ENCODE measurements around the gene PALB2. TPM values are rescaled to one million over a fixed set of nuclear protein-coding genes. Genes with fewer than 3 reads are reported as not detected.

Gene PALB2
- polyA plus RNA-seq, 2 of the 4 experiments (the other 2 are of a cell fraction) = 13.9 to 17.4 TPM

GRCh38 chr16:23609929-23610328 lies 31.2 kb downstream of the PALB2 start:
- no peak for FAIRE-seq
- ATAC-seq = no peak
- ChIA-PET POLR2A (no interaction called here), CTCF (interaction anchor here (0.8 to 2.7 kb wide), 2 partner anchors 11 to 13 kb away, joined by 3 to 10 read pairs; partner anchors contain the start of gene NDUFAB1)
- 98% methylated on average over 1 of the region's 1 CpG for WGBS (ENCODE audit: missing lambda C conversion rate)
- Histone ChIP-seq H3K4me2 (no peak overlapping the region), H3K4me1 (peaks cover 12% of the 10 kb centered on the region; the same call in 1 of the 3 replicates), H3K27ac (no peak overlapping the region), H3K4me3 (no peak overlapping the region), H3K9me3 (no peaks in the 10 kb centered on the region)
- DNase-seq (ENCODE audit: low read depth in 1 of 2, low spot score in 1 of 2) = no peak
- TF ChIP-seq HOXB5 (CRISPR knock-in tag; IDR thresholded peaks at IDR 0.05) = no peak
- TF ChIP-seq CEBPB (IDR thresholded peaks at IDR 0.05) = no peak
- TF ChIP-seq FOSB (CRISPR knock-in tag; IDR thresholded peaks at IDR 0.05) = no peak
- TF ChIP-seq KDM5A (IDR thresholded peaks at IDR 0.05) = no peak

GRCh38 chr16:23608194-23608593 lies 32.9 kb downstream of the PALB2 start:
- DNase-seq (ENCODE audit: low read depth in 1 of 2, low spot score in 1 of 2) (peak in 1 of 2 experiments; percentile 52), FAIRE-seq (no peak), ATAC-seq (peak; percentile 64 to 82; a peak in 5 of 6 replicates)
- H3K4me3 ChIP-seq = no peak overlapping the region
- peaks cover 12% of the 10 kb centered on the region; the same call in 1 of the 3 replicates for H3K4me1 ChIP-seq
- peak overlapping the region; percentile 29; the same call in 1 of the 3 replicates for H3K4me2 ChIP-seq
- CTCF ChIA-PET = interaction anchor here (2.7 kb wide), 1 partner anchor 11 kb away, joined by 10 read pairs; the partner anchor contains the start of gene NDUFAB1
- no peaks in the 10 kb centered on the region for H3K9me3 ChIP-seq
- TF ChIP-seq CEBPB (IDR thresholded peaks at IDR 0.05) = no peak
- TF ChIP-seq HES2 (IDR thresholded peaks at IDR 0.05) = no peak
- TF ChIP-seq NR3C1 (IDR thresholded peaks at IDR 0.05) = no peak
- POLR2A ChIA-PET = no interaction called here
- H3K27ac ChIP-seq = peak overlapping the region in 1 of 2 experiments; percentile 13; a peak in 2 of 6 replicates
- 27% methylated on average over 4 of the region's 4 CpGs for WGBS (ENCODE audit: missing lambda C conversion rate)

GRCh38 chr16:23607726-23608125 lies 33.4 kb downstream of the PALB2 start:
- Histone ChIP-seq H3K4me2 (0 out of 3 replicates have a peak overlapping the region, but pooled peaks have one; percentile 29), H3K27ac (peak overlapping the region in 1 of 2 experiments; percentile 13; a peak in 2 of 6 replicates), H3K9me3 (no peaks in the 10 kb centered on the region), H3K4me3 (no peak overlapping the region), H3K4me1 (peaks cover 12% of the 10 kb centered on the region; the same call in 1 of the 3 replicates)
- 48% methylated on average over 6 of the region's 6 CpGs for WGBS (ENCODE audit: missing lambda C conversion rate)
- FAIRE-seq (no peak), ATAC-seq (no peak; a peak in 1 of 6 replicates), DNase-seq (ENCODE audit: low read depth in 1 of 2, low spot score in 1 of 2) (no peak)
- no peak for TF ChIP-seq CHD2 (IDR thresholded peaks at IDR 0.05; ENCODE audit: low read length, partially characterized antibody)
- no peak for TF ChIP-seq ATOH8 (CRISPR knock-in tag; IDR thresholded peaks at IDR 0.05; ENCODE audit: low read depth)
- TF ChIP-seq RFX5 (IDR thresholded peaks at IDR 0.05) = no peak
- TF ChIP-seq JUNB (IDR thresholded peaks at IDR 0.05) = no peak
- TF ChIP-seq FOSL2 (IDR thresholded peaks at IDR 0.05) = no peak
- no peak for TF ChIP-seq FOSL2 (CRISPR knock-in tag; IDR thresholded peaks at IDR 0.05)
- TF ChIP-seq HOXB5 (CRISPR knock-in tag; IDR thresholded peaks at IDR 0.05) = no peak
- TF ChIP-seq RARB (CRISPR knock-in tag; IDR thresholded peaks at IDR 0.05) = no peak
- TF ChIP-seq MYC (IDR thresholded peaks at IDR 0.05; ENCODE audit: borderline replicate concordance, low read length) = no peak
- TF ChIP-seq NR3C1 (IDR thresholded peaks at IDR 0.05) = no peak
- no peak for TF ChIP-seq NFE2L2 (conservative IDR thresholded peaks at IDR 0.05; ENCODE audit: low read length)
- CTCF ChIA-PET = interaction anchor here (2.7 kb wide), 1 partner anchor 11 kb away, joined by 10 read pairs; the partner anchor contains the start of gene NDUFAB1
- POLR2A ChIA-PET = no interaction called here

- 66% methylated on average over 11 of the region's 11 CpGs for WGBS (ENCODE audit: missing lambda C conversion rate)
- FAIRE-seq (no peak), ATAC-seq (peak; percentile 51 to 71; a peak in 5 of 6 replicates)
- TF ChIP-seq RARB (CRISPR knock-in tag; IDR thresholded peaks at IDR 0.05) (peak; percentile 79; the same call in 1 of the 2 replicates), ELK1 (IDR thresholded peaks at IDR 0.05; ENCODE audit: low read depth, low read length) (no peak), RNF2 (IDR thresholded peaks at IDR 0.05; ENCODE audit: borderline replicate concordance, low read depth) (no peak), TFCP2L1 (CRISPR knock-in tag; IDR thresholded peaks at IDR 0.05) (no peak), CBX2 (IDR thresholded peaks at IDR 0.05; ENCODE audit: borderline replicate concordance, low read depth) (no peak), GATA3 (IDR thresholded peaks at IDR 0.05; ENCODE audit: borderline replicate concordance) (no peak), SREBF2 (IDR thresholded peaks at IDR 0.05) (no peak), FOSL2 (IDR thresholded peaks at IDR 0.05) (no peak; the same call in 1 of the 2 replicates), FOSL2 (CRISPR knock-in tag; IDR thresholded peaks at IDR 0.05) (0 out of 2 replicates have a peak, but pooled peaks have one; percentile 11), RAD21 (conservative IDR thresholded peaks at IDR 0.05 in 1 of 2, IDR thresholded peaks at IDR 0.05 in 1 of 2) (peak in 1 of 2 experiments; percentile 48; a peak in 2 of 5 replicates), TP53 (CRISPR knock-in tag; IDR thresholded peaks at IDR 0.05) (peak; percentile 89), HOXB5 (CRISPR knock-in tag; IDR thresholded peaks at IDR 0.05) (peak; percentile 93), KDM5A (IDR thresholded peaks at IDR 0.05) (no peak), JUNB (IDR thresholded peaks at IDR 0.05) (no peak), MAZ (IDR thresholded peaks at IDR 0.05; ENCODE audit: borderline replicate concordance, low read depth, low read length) (no peak), HEYL (CRISPR knock-in tag; IDR thresholded peaks at IDR 0.05) (peak; percentile 97), ESRRA (IDR thresholded peaks at IDR 0.05; ENCODE audit: borderline replicate concordance, low read length) (no peak), NPAS2 (CRISPR knock-in tag; IDR thresholded peaks at IDR 0.05; ENCODE audit: borderline replicate concordance) (no peak), RFX5 (IDR thresholded peaks at IDR 0.05) (no peak)
Measured at GRCh38 chr16:23597003-23597756, 43.9 kb downstream of the PALB2 start.

More at GRCh38 chr16:23597003-23597756, 43.9 kb downstream of the PALB2 start:
- H3K4me1 ChIP-seq = peaks cover 11% of the 10 kb centered on the region; the same call in 2 of the 3 replicates
- ChIA-PET CTCF (interaction anchor here (0.6 to 2.4 kb wide), 22 partner anchors 8 to 933 kb away, joined by 3 to 14 read pairs (median 4); partner anchors contain the start of genes DCTN5 and PALB2), POLR2A (no interaction called here)
- H3K9me3 ChIP-seq = no peaks in the 10 kb centered on the region
- H3K4me2 ChIP-seq = peak overlapping the region; percentile 47; the same call in 2 of the 3 replicates
- peak; percentile 23 to 67 for DNase-seq (ENCODE audit: low read depth in 1 of 2, low spot score in 1 of 2)
- H3K4me3 ChIP-seq = no peak overlapping the region
- H3K27ac ChIP-seq = peak overlapping the region in 1 of 2 experiments; percentile 99; a peak in 2 of 6 replicates

Data from A549 (cell line).